Activated T-cell treated with anti-CD3 and anti-CD28 coated beads for 24 hours (primary cell): ENCODE data around the gene ZC3H10.
A peak's percentile ranks its signal among the peaks of the same experiment; 100 is the strongest.
"Not testable (repeated sequence)": the region's sequence is repeated elsewhere in the genome, so short reads cannot be mapped to it uniquely, and the experiment has no call there.

ENCODE experiments used
- DNase-seq: peaks from one replicate; pipeline ENCODE4 v3.0.0-alpha.2; 2020; ENCODE audit warnings: low read depth

ZC3H10 gene

GRCh38 chr12:56103066-56103711, 14.9 kb upstream of the ZC3H10 start:
- DNase-seq, result no peak

- DNase-seq, result no peak
Measured at GRCh38 chr12:56103823-56104108, 14.3 kb upstream of the ZC3H10 start.

- peak; percentile 96 for DNase-seq
Measured at GRCh38 chr12:56104109-56104814, 13.8 kb upstream of the ZC3H10 start, which contains the start of gene PA2G4. Gene PA2G4, plus strand, starts transcription at chr12:56104559. Its CDS starts 179 bp downstream, at chr12:56104738.

- DNase-seq, result no peak
Measured at GRCh38 chr12:56104815-56105608, 13.1 kb upstream of the ZC3H10 start.

GRCh38 chr12:56105609-56105902, 12.5 kb upstream of the ZC3H10 start:
- no peak for DNase-seq

- DNase-seq, result no peak
Measured at GRCh38 chr12:56107242-56107641, 10.8 kb upstream of the ZC3H10 start.

GRCh38 chr12:56110571-56110970, 7.5 kb upstream of the ZC3H10 start:
- no peak for DNase-seq

GRCh38 chr12:56114084-56114483, 4.0 kb upstream of the ZC3H10 start:
- no peak for DNase-seq

GRCh38 chr12:56115329-56115728, 2.7 kb upstream of the ZC3H10 start:
- DNase-seq, result no peak

GRCh38 chr12:56116267-56117081, 1.6 kb upstream of the ZC3H10 start, which contains the start of gene RPL41:
Gene RPL41, plus strand, starts transcription at chr12:56116633.
- peak; percentile 93 for DNase-seq

- DNase-seq, result not testable (repeated sequence)
Measured at GRCh38 chr12:56117082-56117706, 872 bp upstream of the ZC3H10 start.

GRCh38 chr12:56118688-56119357, 757 bp downstream of the ZC3H10 start:
- DNase-seq, result no peak

- peak; percentile 48 for DNase-seq
Measured at GRCh38 chr12:56119361-56119796, 1.3 kb downstream of the ZC3H10 start.

- no peak for DNase-seq
Measured at GRCh38 chr12:56120158-56120846, 2.2 kb downstream of the ZC3H10 start.

- DNase-seq, result no peak
Measured at GRCh38 chr12:56121204-56121870, 3.3 kb downstream of the ZC3H10 start.

GRCh38 chr12:56122637-56123036, 4.6 kb downstream of the ZC3H10 start:
- no peak for DNase-seq

GRCh38 chr12:56124133-56124532, 6.1 kb downstream of the ZC3H10 start:
- no peak for DNase-seq

- DNase-seq, result no peak
Measured at GRCh38 chr12:56126732-56127239, 8.7 kb downstream of the ZC3H10 start.

- no peak for DNase-seq
Measured at GRCh38 chr12:56127485-56127887, 9.4 kb downstream of the ZC3H10 start.
